Kidney (tissue), 14 donors: ENCODE results near the gene SDC4. TPM values are rescaled to one million over a fixed set of nuclear protein-coding genes. Genes with fewer than 3 reads are reported as not detected.

ENCODE experiments used
- DNase-seq, 5 donors: peaks; one replicate each; pipeline ENCODE4 v3.0.0-alpha.2; 2013 to 2020
- FAIRE-seq: peaks from 2 replicates; lab custom pipeline; 2012; peaks lifted over from hg19 to GRCh38; lab: Jason Lieb, UNC
- H3K27ac ChIP-seq, 2 donors: one replicate each; pipeline ENCODE4 v1.7.0; 2013; ENCODE audit warnings: low read depth in 2 of 2, low read length in 2 of 2, inconsistent platforms in 1 of 2
- H3K27me3 ChIP-seq: one replicate; pipeline ENCODE4 v1.7.1; 2013; ENCODE audit warnings: low read length, inconsistent platforms; ENCODE audit not compliant: control insufficient read depth, insufficient read depth
- H3K36me3 ChIP-seq, 3 donors: one replicate each; pipeline versions ENCODE4 v1.7.0 to v1.7.1; 2013; ENCODE audit warnings: low read length in 3 of 3, control low read depth in 1 of 3, inconsistent platforms in 1 of 3; ENCODE audit not compliant: insufficient read depth in 3 of 3, control insufficient read depth in 2 of 3
- H3K4me1 ChIP-seq, 3 donors: one replicate each; pipeline versions ENCODE4 v1.7.0 to v1.7.1; 2013; ENCODE audit warnings: low read length in 3 of 3, inconsistent platforms in 1 of 3, low read depth in 1 of 3; ENCODE audit not compliant: control insufficient read depth in 2 of 3, insufficient read depth in 2 of 3
- H3K4me3 ChIP-seq, 3 donors: one replicate each; pipeline versions ENCODE4 v1.7.0 to v1.8.1; 2013; ENCODE audit warnings: low read length in 3 of 3, control low read depth in 1 of 3, inconsistent platforms in 1 of 3
- H3K9ac ChIP-seq, 3 donors: one replicate each; pipeline versions ENCODE4 v1.7.0 to v1.7.1; 2013; ENCODE audit warnings: low read length in 3 of 3, control low read depth in 1 of 3, inconsistent platforms in 1 of 3
- H3K9me3 ChIP-seq, 3 donors: one replicate each; pipeline versions ENCODE4 v1.7.0 to v1.7.1; 2013; ENCODE audit warnings: low read length in 3 of 3, control low read depth in 1 of 3, inconsistent platforms in 1 of 3; ENCODE audit not compliant: control insufficient read depth in 2 of 3, insufficient read depth in 1 of 3
- intact Hi-C: fragments of 100-400 bp; cut with DNase I; formaldehyde crosslinking; loops from one replicate; pipeline ENCODE4 v1.11.1; 2022
- polyA plus RNA-seq: library from polyadenylated mRNA; stranded (reverse); fragments of 350-450 nt; fragmentation: Illumina TruSeq; extraction: RNeasy Lipid Tissue Mini Kit (QIAGEN cat#74804); gene quantifications from one replicate; pipeline ENCODE4 v1.2.3, GENCODE V29; 2014; ENCODE audit warnings: low read depth, low replicate concordance; ENCODE audit not compliant: insufficient read depth
- total RNA-seq: library from RNA; stranded (reverse); fragmentation: NEBNext Ultra II Directional; extraction: Animal tissue kit (Norgen Biotek cat#: 25700); gene quantifications from one replicate; pipeline ENCODE4 v1.2.1, GENCODE V29; 2021
- TF ChIP-seq, protein P1 (sequence below): IDR thresholded peaks from 3 replicates; pipeline ENCODE4 v1.5.1; 2012; ENCODE audit warnings: mild to moderate bottlenecking, moderate library complexity, borderline replicate concordance; ENCODE audit not compliant: insufficient read depth; ENCODE audit errors: extremely low read depth
- donor health status: control.
- donor health status: control.
- donor health status: control.
- donor health status: control.
- donor health status: control.
- donor health status: DM: yes; HTN: yes; CAD: no.
- donor health status: Normal renal cell carcinoma (clear cell type).

The SDC4 gene
- total and polyA plus RNA-seq, 2 donors from 2014 or later: 242 to 397 TPM

DNA sequence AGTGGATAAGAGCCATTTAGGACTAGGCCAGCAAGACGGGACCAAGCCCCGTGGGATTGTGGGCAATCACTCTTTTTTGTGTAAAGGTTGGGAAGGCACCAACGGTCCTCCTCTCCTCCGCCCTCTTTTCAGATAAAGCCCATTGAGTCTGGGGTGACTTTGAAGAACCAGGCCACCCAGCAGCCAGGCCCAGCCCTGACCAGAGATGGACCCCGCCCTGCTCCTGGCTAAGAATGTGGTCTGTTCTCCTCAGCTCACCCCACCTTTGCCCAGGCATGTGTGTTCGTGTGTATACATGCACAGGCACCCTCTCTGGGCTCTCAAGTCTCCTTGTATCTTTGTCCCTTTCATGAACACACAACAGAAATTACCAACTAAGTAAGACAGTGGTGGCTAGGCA is 9.1 kb downstream of the SDC4 start:
- FAIRE-seq (no peak), DNase-seq (no peak)

DNA sequence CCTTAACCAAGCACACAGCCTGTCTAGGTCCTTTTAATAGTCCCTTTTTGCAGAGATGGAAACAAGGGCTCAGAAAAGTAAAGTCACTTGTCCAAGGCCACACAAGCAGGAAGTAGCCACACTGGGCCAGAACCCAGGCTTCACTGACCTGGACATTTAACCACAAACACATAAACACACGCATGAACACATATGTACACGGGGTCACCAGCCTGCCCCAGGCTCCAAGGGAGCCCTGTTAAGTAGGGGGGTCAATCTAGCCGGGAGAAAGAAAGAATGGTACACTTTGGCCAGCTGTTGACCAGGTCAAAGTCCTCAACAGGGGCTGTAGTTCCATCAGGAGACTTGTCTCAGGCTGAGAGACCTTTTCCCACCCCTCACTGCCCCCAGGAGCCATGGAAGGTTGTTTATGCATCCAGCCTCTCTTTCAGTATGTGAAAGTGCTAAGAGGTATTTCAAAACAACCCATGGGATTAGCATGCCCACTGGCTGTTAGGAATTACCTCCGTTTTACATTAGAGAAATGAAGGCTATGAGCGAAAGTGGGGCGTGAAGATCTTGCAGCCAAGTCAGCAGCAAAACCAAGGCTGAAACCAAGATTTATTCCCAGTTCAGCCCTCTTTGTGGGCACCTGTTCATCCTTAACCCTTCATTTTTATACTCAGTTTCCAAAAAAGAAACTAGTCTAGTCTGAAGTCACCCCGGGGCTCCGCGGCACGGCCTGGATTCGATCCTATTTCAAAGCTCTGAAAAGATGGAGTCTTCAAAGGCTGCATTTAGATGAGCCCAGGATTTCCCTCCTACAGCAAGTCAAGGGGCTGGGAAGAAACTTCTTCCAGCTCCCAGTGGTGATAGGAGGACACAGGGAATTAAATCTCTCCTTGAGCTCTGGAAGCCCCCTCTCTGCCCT is 9.8 kb downstream of the SDC4 start:
- Histone ChIP-seq H3K9ac (peak overlapping the region in 2 of 3 donors; percentile 53 to 100), H3K4me3 (peak overlapping the region in 2 of 3 donors; percentile 11 to 85), H3K27ac (peak overlapping the region; percentile 96 to 99), H3K4me1 (peaks cover 6 to 74% (median 56%) of the 10 kb centered on the region in 3 donors), H3K27me3 (no peaks in the 10 kb centered on the region), H3K36me3 (peaks cover 2 to 29% (median 5%) of the 10 kb centered on the region in 3 donors), H3K9me3 (no peaks in the 10 kb centered on the region)
- TF ChIP-seq, protein P1, sequence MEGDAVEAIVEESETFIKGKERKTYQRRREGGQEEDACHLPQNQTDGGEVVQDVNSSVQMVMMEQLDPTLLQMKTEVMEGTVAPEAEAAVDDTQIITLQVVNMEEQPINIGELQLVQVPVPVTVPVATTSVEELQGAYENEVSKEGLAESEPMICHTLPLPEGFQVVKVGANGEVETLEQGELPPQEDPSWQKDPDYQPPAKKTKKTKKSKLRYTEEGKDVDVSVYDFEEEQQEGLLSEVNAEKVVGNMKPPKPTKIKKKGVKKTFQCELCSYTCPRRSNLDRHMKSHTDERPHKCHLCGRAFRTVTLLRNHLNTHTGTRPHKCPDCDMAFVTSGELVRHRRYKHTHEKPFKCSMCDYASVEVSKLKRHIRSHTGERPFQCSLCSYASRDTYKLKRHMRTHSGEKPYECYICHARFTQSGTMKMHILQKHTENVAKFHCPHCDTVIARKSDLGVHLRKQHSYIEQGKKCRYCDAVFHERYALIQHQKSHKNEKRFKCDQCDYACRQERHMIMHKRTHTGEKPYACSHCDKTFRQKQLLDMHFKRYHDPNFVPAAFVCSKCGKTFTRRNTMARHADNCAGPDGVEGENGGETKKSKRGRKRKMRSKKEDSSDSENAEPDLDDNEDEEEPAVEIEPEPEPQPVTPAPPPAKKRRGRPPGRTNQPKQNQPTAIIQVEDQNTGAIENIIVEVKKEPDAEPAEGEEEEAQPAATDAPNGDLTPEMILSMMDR: no peak
- intact Hi-C loops: no loop called here
- FAIRE-seq (no peak), DNase-seq (peak in 1 of 5 donors; percentile 41)

More for the DNA sequence above, 9.1 kb downstream of the SDC4 start:
- H3K4me3 ChIP-seq: peak overlapping the region in 2 of 3 donors; percentile 20 to 85
- H3K36me3 ChIP-seq: peaks cover 2 to 29% (median 5%) of the 10 kb centered on the region in 3 donors
- intact Hi-C loops: no loop called here
- TF ChIP-seq, protein P1: no peak
- peak overlapping the region in 2 of 3 donors; percentile 53 to 100 for H3K9ac ChIP-seq
- H3K27me3 ChIP-seq: no peaks in the 10 kb centered on the region
- no peaks in the 10 kb centered on the region for H3K9me3 ChIP-seq
- peak overlapping the region; percentile 96 to 99 for H3K27ac ChIP-seq
- H3K4me1 ChIP-seq: peaks cover 6 to 74% (median 59%) of the 10 kb centered on the region in 3 donors

DNA sequence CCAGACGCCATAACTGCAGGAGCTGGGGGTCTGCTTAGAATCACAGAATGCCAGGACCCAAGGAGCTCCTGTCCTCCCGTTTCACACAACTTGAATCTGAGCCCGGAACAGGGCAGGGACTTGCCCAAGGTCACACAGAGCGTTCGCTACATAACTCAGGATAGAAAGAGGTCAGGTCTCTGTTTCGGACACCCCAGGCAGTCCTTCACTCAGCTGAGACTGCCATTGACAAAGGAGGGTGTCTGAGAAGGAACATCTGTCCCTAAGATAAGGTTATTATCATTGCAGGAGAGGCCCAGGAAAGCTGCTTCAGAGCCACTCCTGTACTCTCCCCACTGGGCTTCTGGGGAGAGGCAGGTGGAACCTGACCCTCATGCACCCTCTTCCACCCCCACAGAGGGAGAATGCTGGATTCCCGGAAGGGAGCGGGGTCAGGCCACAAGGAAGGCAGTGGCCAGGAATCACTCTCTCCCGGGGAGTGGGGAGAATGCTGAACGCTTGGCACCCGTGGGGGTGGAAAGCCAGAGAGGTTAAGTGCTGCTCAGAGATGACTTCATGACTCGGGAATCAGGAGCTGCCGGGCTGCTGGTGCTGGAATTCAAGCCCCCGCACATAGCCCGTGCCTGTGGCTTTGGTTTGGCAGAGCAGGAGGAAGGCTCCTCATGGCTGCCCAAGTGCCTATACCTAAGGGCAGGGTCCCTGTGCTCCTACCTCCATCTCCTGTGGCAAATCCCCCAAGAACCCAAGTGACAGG is 10.7 kb downstream of the SDC4 start:
- Histone ChIP-seq H3K27me3 (no peaks in the 10 kb centered on the region), H3K9ac (peak overlapping the region in 2 of 3 donors; percentile 18 to 100), H3K27ac (peak overlapping the region; percentile 96 to 99), H3K4me3 (peak overlapping the region in 2 of 3 donors; percentile 7 to 85), H3K9me3 (no peaks in the 10 kb centered on the region), H3K4me1 (peaks cover 6 to 70% (median 52%) of the 10 kb centered on the region in 3 donors), H3K36me3 (peaks cover 2 to 37% (median 8%) of the 10 kb centered on the region in 3 donors)
- FAIRE-seq: no peak
- TF ChIP-seq, protein P1: no peak
- peak; percentile 82 to 95 (median 83) for DNase-seq
- intact Hi-C loops: no loop called here
